HG03103 (cell line): Measurements from ENCODE around the gene POU2F2.
"Not testable (repeated sequence)": the region's sequence is repeated elsewhere in the genome, so short reads cannot be mapped to it uniquely, and the experiment has no call there.

Experiments
- ATAC-seq: cut with Tn5 transposase; IDR thresholded peaks from one replicate; pipeline ENCODE4 v1.9.1; 2021; ENCODE audit warnings: low read depth; ENCODE audit not compliant: unreplicated experiment

The POU2F2 gene

GRCh38 chr19:42066075-42066754, 66.0 kb downstream of the POU2F2 start:
- no peak for ATAC-seq

- ATAC-seq: no peak
These were observed 66.7 kb downstream of the POU2F2 start for GRCh38 chr19:42065511-42065910.

- no peak for ATAC-seq
These were observed 67.2 kb downstream of the POU2F2 start for GRCh38 chr19:42065051-42065450.

- no peak for ATAC-seq
These were observed 67.8 kb downstream of the POU2F2 start for GRCh38 chr19:42064432-42064831.

GRCh38 chr19:42062381-42062780, 69.9 kb downstream of the POU2F2 start:
- ATAC-seq: no peak

- no peak for ATAC-seq
These were observed 72.1 kb downstream of the POU2F2 start for GRCh38 chr19:42060117-42060516.

- ATAC-seq: no peak
These were observed 73.0 kb downstream of the POU2F2 start for GRCh38 chr19:42059196-42059595.

- no peak for ATAC-seq
These were observed 74.4 kb downstream of the POU2F2 start for GRCh38 chr19:42057846-42058245.

GRCh38 chr19:42054205-42054604, 78.0 kb downstream of the POU2F2 start:
- ATAC-seq: no peak

- no peak for ATAC-seq
These were observed 79.0 kb downstream of the POU2F2 start for GRCh38 chr19:42053037-42053935.

- no peak for ATAC-seq
These were observed 79.9 kb downstream of the POU2F2 start for GRCh38 chr19:42052241-42052863.

GRCh38 chr19:42051166-42052115, 80.8 kb downstream of the POU2F2 start:
- no peak for ATAC-seq

GRCh38 chr19:42048992-42049391, 83.3 kb downstream of the POU2F2 start:
- no peak for ATAC-seq

GRCh38 chr19:42045575-42045974, 86.7 kb downstream of the POU2F2 start:
- no peak for ATAC-seq

GRCh38 chr19:42042455-42043170, 89.6 kb downstream of the POU2F2 start:
- no peak for ATAC-seq

GRCh38 chr19:42040491-42040890, 91.8 kb downstream of the POU2F2 start:
- ATAC-seq: not testable (repeated sequence)

GRCh38 chr19:42040031-42040430, 92.2 kb downstream of the POU2F2 start:
- ATAC-seq: no peak

GRCh38 chr19:42038666-42039065, 93.6 kb downstream of the POU2F2 start:
- ATAC-seq: no peak

- no peak for ATAC-seq
These were observed 94.6 kb downstream of the POU2F2 start for GRCh38 chr19:42037649-42038048.
